Stimulated activated CD8-positive, alpha-beta memory T cell treated with anti-CD3 and anti-CD28 coated beads, Interleukin-15, amount 100 ng/mL, for 1 hour (primary cell): ENCODE data around the gene THSD4.
"Not testable (repeated sequence)": the region's sequence is repeated elsewhere in the genome, so short reads cannot be mapped to it uniquely, and the experiment has no call there.

ENCODE experiments used
- DNase-seq: peaks from one replicate; pipeline ENCODE4 v3.0.0-alpha.2; 2020; ENCODE audit warnings: low read depth

The THSD4 gene

DNA sequence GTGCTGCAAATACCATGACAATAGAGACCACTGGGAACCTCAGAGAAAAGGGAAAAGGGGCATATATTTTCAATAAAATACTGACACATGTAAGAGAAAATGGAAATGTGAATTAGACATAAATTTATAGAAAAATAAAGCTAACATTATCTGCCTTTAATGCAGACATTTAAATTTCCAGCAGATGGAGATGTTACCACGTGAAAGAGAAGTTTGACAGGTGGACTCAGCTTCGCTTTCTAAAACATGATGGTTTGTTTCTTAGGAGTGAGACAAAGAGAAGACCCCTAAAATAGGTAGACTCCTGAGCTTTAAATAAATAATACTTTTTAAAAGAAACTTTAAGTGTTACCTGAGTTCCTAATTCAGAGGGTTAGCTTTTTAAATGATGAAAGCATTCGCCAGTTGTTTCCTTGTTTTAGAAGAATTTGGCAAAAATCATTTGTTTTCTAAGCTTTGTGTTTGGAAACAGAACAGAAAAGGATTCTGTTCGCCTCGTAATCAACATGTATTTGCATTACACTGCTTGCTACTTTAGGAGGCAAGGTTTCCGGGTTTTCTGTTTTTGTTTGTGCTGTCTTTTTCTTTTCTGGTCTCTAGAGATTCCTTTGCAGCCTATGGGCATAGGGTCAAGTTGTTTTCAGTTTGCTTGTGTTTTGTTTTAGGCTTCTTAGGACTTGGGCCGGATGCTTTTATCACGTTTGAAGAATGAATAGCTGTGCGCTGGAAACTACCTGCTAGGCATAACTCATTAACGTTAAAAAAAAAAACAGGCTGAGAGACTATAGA is 271.4 kb downstream of the THSD4 start:
- no peak for DNase-seq

DNA sequence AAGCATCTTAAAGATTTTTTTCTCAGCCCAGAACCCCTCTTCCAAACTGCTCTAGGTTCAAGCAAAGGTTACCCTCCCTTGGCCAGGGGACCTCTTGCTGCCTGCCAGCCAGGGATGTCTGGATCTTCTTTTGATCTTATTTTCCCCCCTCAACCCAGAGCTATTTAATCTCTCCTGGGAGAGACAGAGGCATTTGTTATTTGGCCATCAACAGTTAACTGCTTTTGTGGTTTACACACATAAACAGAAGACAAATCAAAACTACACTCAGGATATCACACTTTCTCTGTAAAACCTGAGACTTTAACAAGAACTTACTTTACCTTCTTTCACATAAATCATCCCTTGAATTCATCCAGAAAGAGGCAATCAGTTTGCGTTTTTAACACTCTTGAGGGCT is 272.5 kb downstream of the THSD4 start:
- DNase-seq = no peak

DNA sequence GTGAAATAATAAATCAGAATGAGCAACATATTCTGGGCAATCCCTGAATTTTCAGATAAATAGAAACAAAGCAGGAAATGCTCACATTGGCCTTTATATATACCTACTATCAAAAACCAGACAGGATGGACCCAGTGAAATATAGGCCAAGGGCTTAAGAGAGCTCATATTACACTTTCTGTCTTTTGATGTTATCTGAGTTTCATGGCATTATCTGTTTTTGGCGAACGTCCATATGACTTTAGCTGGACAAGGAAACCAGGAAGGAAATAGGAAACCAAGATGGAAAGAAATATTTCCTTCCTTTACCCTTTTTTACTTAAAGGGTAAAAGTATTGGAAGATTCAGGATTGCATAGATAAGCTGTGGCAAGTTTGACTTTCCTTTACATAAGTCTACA is 274.8 kb downstream of the THSD4 start:
- DNase-seq = no peak

DNA sequence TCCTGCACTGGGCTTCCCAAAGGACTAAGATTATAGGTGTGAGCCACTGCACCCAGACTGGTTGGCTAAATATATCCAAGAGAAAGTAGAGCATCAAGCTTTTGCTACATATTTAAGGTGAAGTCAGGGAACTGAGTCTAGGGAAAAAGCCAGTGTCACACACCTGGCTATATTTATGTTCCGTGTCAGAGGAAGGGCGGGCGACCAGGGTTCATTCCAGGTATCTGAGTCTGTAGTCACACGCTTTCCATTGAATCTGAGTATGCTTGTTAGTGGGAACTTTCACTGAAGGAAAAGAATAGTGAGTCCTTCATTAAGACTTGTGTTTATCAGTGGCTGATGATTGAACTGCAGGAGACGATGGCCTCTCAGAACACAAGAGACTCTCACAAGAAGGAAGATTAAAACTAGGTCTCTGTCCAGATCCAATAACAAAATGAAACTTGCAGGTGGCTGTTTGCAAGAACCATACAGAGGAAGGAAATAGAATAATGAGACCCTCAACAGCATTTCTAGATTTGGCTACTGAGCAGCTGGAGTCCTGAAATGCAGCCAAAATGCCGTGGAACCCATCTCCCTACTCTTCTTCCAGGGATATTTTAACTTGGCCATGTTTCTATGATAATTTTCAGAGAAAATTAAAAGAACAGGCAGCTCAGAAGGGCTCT is 276.3 kb downstream of the THSD4 start:
- no peak for DNase-seq

DNA sequence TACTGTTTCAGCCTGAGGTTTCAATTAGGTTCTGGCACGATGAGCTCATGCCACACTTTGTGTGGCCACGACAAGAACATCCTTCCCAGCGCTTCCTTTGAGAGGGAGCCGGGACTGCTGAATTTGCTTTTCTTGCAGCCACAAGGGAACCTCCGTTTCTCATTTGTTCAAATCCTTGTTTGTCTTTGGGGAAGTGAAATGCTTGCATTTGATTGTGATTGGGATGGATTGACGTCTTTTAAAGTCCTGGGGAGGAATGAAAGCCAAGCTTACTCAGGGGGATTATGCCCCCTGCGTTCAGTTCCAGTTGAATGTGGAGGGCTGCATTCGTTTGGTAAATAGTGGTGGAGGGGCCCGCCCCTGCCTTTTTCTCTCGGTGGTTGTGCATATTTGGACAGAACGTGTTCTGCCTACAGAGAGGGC is 277.6 kb downstream of the THSD4 start:
- DNase-seq = no peak

DNA sequence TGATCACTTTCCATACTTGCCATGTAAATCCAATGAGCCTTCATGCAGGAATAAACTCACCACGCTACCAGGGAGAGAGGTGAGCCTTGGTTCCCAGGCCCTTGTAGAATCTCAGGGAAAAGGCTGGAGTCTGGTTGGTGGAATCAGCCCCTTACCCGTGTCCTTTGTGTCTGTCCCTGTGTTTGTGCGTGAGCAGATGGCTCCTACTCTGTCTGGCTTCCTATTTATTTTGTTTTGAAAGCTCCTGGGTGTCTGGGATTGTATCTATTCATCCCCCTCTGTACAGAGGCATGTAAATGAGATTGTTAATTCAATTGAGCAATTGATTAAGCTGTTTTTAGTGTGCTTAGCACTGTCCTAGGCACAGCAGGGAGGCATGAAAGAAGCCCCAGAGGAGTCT is 278.1 kb downstream of the THSD4 start:
- DNase-seq = no peak

DNA sequence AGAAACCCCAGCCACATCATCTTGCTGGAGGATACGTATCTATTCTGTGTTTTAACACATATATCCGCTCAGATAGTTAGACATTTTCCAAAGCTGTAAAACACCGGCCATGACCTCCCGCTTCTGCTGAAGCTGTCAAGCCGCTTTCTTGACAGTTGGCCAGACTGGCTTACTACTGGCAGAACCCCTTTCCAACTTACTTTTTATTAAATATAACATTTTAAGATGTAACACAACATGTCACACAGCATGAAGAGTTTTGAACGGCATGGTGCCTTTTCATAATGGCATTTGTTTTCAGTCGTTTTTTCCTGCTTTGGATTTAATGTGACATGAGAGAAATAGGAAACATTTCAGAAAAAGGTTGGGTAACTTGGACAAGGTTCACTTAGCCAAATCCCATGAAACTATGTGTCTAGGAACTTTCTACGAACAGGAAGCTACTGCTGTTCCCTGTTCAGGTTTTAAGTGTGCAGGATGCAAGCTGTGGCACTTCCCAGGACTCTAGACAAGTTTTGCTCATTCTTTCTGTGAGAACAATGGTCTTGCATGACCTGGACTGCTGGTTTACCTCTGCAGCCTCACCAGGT is 281.4 kb downstream of the THSD4 start:
- DNase-seq = no peak

DNA sequence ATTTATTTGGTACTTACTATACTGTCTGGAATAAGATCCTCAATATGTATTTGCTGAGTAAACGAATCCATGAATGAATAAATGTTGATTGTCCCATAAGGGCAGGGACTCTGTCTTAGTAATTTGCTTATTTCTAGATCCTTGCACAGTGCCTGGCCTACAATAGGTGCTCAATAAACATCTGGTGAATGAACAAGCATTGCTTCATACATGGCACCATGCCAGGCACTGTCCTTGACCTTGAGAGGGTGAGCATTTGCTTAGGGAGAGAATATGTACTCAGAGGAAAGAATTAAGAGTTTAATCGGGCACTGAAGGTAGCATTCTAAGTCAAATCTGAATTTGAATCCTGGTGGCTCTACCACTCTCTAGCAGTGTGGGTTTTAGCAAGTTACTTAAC is 282.1 kb downstream of the THSD4 start:
- no peak for DNase-seq

DNA sequence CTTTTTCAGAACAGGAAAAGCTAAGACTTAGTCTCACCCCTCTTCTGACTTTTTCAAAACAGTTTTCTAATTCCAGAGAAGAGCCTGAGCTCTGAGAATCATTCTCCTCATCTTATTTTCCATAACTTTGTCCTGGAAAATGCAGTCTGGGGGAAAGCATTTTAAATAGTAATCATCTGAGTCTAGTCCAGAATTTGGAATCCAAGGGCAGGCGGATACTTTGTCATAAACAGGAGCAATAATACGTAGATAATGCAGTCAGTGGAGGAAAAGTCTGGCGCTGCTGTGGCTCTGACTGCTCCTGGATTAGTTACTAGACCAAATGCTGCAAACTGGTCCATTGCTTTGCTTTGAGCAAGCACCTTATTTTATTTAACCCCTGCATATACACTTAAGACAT is 285.0 kb downstream of the THSD4 start:
- DNase-seq = no peak

DNA sequence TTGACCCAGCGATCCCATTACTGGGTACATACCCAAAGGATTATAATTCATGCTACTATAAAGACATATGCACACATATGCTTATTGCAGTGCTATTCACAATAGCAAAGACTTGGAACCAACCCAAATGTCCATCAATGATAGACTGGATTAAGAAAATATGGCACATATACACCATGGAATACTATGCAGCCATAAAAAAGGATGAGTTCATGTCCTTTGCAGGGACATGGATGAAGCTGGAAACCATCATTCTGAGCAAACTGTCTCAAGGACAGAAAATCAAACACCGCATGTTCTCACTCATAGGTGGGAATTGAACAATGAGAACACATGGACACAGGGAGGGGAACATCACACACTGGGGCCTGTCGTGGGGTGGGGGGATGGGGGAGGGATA is 286.5 kb downstream of the THSD4 start:
- DNase-seq = not testable (repeated sequence)

DNA sequence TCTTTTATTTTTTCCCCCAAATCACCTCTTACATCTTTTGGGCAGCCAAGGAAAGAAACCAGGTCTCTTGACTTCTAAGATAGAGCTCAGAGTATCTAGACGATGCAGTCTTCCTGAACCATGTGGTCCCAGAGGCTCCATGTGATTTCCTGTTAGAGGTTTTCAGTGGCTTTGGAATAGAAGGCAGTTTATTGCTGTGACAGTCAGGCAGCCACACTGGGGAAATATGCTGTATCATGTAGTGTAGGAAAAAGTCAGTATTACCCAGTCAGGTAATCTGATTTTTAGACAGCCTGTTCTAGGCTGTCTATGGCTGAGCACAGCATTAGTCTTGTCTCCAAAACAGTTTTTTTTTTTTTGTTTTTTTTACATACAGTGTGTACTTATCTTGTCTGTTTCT is 294.3 kb downstream of the THSD4 start:
- no peak for DNase-seq

DNA sequence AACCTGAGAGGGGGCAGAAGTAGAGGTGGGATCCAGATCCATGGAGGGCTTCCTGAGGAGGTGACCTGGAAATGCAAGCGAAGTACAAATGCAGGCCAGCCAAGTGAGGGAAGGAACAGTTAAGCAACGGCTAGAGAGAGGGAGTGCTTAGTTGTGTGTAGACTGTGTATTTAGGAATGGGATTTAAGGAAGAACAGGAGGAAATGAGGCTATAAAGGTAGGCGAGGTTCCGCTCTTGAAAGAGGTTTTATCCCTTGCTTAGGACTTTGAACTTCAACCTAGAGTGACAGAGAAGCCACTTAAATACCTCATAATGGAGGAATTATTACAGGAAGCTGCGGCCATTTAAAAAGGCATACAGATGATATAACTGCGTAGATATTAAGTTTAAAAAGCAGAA is 295.1 kb downstream of the THSD4 start:
- DNase-seq = no peak

DNA sequence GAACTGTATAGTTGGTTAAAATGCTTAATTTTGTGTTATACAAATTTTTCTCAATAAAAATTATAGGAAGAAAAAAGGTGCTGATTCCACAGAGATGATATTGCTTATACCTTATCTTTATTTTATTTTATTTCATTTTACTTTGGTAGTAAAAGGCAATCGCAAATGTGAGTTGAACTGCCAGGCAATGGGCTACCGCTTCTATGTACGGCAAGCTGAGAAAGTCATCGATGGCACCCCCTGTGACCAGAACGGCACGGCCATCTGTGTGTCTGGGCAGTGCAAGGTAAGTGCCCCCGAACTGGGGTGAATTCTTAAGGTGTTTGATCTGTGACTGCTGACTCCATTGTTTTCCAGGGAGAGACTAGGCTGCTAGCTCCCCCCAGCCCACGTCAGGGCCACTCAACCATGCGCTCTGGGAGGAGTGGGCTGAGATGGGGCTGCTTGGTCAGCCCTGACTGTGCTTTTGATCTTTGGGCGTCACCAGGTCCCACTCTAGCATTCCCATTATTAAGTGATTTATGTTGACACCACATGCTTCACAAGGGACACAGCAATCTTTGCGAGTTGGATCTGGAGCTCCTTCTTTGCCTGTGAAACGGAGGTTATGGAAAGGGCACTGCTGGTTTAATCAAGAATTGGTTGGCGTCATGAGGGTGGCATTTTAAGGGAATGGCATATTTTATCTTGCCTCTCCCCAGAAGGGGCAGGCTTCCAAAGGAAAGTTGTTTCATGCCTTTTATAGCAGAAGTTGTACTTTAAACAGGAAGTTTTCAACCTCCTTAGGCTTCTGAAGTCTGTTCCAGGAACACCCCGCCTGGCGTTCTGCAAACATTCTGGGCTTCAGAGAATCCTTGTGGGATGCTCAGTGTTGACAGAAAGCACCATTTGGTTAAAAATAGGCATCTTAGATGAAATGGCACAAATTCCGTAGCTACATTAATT is 296.5 kb downstream of the THSD4 start:
- no peak for DNase-seq

DNA sequence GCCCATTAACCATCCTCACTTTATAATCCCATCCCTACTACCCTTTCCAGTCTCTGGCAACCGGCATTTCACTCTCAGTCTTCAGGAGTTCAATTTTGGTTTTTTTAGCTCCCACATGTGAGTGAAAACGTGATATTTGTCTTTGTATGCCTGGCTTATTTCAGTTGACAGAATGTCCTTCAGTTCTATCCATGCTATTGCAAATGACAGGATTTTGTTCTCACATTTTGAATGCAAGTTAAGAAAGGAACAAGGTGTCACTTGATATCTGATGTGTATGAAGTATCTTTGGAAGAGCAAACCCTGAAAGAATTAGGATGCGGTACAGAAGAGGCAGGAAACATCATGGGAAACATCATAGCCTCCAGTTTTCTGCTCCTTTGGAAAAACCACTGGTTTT is 298.1 kb downstream of the THSD4 start:
- no peak for DNase-seq

DNA sequence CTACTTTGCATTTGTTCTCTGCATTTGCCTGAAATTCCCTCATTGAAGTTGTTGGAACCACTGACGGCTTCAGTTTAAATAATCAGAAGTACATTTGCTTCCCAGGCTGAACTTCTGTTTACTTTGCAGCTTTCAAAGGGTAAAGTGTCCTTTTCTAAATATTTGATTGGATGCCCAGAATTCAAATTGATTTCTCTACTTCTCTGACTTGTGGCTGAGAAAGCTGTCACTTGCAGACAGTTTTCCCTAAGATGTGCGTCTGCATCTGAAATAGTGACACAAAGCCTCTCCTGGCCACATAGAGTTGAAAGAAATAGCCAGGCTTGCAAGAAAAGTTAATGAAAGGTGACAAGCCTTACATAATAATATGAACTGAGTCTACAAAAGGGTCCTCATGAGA is 299.6 kb downstream of the THSD4 start:
- no peak for DNase-seq

DNA sequence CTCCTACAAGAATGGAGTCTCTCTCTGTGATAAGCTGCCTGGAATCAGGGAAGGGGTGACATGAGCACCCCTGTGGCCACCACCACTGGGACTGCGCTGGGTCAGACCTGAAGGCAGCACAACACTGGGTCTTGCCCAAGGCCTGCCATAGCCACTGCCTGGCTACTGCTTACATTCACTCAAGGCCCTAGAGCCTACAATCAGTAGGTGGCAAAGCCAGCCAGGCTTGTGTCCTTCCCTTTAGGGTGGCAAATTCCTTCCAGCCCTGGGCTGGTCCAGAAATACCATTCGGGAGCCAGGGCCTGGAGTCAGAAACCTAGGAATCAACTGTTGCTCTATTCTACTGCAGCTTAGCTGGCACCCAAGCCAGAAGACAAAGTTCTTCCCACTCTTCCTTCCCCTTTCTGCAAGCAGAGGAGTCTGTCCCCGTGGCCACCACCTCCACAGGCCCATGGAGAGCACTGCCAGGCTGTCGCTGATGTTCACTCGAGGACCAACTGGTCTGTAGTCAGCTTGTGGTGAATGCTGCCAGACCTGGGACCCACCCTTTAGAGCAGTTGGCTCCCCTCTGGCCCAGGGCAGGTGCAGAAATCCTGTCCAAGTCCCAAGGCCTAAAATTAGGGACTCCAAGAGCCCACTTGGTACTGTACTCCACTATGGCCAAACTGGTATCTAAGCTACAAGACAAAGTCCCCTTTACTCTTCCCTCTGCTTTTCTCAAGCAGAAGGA is 307.4 kb downstream of the THSD4 start:
- DNase-seq = no peak

DNA sequence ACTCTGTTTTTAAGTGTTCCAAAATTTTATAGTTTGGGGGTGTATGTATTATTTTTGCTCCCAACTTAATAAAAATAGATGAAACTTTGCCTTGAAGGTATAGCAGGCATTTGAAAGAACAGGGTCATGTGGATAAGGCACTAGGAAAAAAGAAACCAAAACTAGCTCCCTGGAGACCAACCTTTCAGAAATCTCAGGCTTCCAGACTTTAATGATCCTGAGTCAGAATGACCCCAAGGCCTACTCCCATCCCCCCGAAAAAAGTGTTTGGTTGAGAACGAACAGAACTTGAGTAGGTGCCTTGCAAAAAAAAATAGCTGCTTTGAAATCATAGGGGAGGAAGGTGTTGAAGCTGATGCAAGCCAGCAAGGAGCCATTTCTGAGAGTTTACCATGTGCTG is 309.5 kb downstream of the THSD4 start:
- DNase-seq = no peak

DNA sequence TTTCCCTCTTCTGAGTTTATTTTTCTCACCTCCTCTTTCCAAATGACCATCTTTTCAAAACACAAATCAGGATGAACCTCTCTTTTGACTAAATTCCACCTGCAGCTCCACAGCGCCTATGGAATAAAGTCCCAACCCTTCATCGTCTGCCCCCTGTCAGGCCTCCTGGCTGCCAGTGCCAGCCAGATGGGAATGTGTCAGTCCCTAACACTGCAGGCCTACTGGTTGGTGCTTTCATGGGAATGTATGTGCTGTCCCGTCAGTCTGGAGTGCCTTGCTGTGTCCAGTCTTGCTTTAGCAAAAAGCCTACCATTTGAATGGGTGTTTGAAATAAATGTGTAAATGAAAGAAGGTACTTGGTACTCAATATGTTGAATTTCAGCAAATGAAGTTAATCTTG is 310.1 kb downstream of the THSD4 start:
- DNase-seq = no peak

DNA sequence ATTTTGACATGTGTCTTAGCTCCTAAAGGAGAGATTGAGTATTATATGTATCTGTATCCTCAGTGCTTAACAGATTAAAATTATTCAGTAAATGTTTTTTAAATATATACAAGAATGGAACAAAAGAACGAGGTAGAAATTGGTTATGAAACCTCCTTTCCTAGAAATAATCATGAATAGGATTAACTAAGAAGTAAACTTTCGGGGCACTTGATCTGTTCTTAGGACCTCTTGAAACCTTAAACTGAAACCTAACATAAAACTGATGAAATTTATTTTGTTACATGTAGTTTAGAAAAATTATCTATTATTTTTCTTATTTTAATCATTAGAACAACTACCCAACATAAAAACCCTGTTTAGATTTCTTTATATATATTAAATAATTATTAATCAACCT is 311.5 kb downstream of the THSD4 start:
- no peak for DNase-seq

DNA sequence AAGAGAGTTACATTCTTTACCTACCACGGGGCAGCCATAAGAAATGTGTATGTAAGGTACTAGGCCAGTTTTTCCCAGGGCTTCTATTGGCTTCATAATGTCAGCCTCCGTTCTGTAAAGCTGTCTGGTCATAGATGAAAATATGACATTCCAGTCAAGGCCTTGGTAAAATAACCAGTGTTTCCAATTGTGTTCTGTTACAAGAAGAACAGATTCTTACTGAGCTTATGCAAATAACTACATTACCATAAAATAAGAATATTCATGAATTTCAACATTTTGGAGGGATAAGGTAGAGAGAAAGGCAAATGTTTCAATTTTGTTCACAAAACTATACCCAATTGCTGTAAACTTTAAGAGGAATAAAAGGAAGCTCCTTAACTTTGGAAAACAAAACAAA is 315.5 kb downstream of the THSD4 start:
- DNase-seq = no peak
